NCI-H69 (cell line): ENCODE measurements around the gene OR7A17.

Experiments
- DNase-seq: peaks from one replicate; lab custom pipeline; 2025; lab: John Stamatoyannopoulos, UW

OR7A17 gene

GRCh38 chr19:14886032-14886431, at the start of gene OR7A17:
Gene OR7A17 (minus strand): TSS chr19:14886132. CDS start chr19:14881355, 4,777 bp downstream.
- no peak for DNase-seq

GRCh38 chr19:14933506-14933905, 47.6 kb upstream of the OR7A17 start:
- DNase-seq = no peak

- no peak for DNase-seq
Measured at GRCh38 chr19:14916848-14917247, 30.9 kb upstream of the OR7A17 start.

- DNase-seq = no peak
Measured at GRCh38 chr19:14915116-14915515, 29.2 kb upstream of the OR7A17 start.

GRCh38 chr19:14906711-14907110, 20.8 kb upstream of the OR7A17 start:
- DNase-seq = no peak

GRCh38 chr19:14901675-14902260, 15.8 kb upstream of the OR7A17 start:
- no peak for DNase-seq

- DNase-seq = no peak
Measured at GRCh38 chr19:14890643-14891379, 4.9 kb upstream of the OR7A17 start.

GRCh38 chr19:14889994-14890642, 4.2 kb upstream of the OR7A17 start:
- no peak for DNase-seq

- peak; percentile 7 for DNase-seq
Measured at GRCh38 chr19:14871619-14872230, 14.2 kb downstream of the OR7A17 start.

- DNase-seq = no peak
Measured at GRCh38 chr19:14868497-14868896, 17.4 kb downstream of the OR7A17 start.

- no peak for DNase-seq
Measured at GRCh38 chr19:14848822-14849221, 37.1 kb downstream of the OR7A17 start, which contains the start of gene OR7A10. Gene OR7A10 (minus strand): TSS chr19:14848922. CDS start chr19:14841877, 7,045 bp downstream.

- DNase-seq = no peak
Measured at GRCh38 chr19:14843578-14843977, 42.4 kb downstream of the OR7A17 start.

- no peak for DNase-seq
Measured at GRCh38 chr19:14843169-14843568, 42.8 kb downstream of the OR7A17 start.

- no peak for DNase-seq
Measured at GRCh38 chr19:14840206-14840605, 45.7 kb downstream of the OR7A17 start.

- no peak for DNase-seq
Measured at GRCh38 chr19:14837391-14837790, 48.5 kb downstream of the OR7A17 start.

- peak; percentile 31 for DNase-seq
Measured at GRCh38 chr19:14835011-14835410, 50.9 kb downstream of the OR7A17 start, which contains the start of the genes OR7A5 and OR7C1. Gene OR7A5 (minus strand): TSS chr19:14835185. CDS start chr19:14828241, 6,944 bp downstream. Gene OR7C1 (minus strand): TSS chr19:14835185. CDS start chr19:14800136, 35,049 bp downstream.

GRCh38 chr19:14830702-14831101, 55.2 kb downstream of the OR7A17 start:
- no peak for DNase-seq
